GM18909 (cell line): ENCODE data around the gene BPI.
"Not testable (repeated sequence)": the region's sequence is repeated elsewhere in the genome, so short reads cannot be mapped to it uniquely, and the experiment has no call there.

Experiments
- ATAC-seq: cut with Tn5 transposase; IDR thresholded peaks from one replicate; pipeline ENCODE4 v1.9.1; 2021; ENCODE audit warnings: mild to moderate bottlenecking; ENCODE audit not compliant: unreplicated experiment, poor library complexity

The BPI gene

DNA sequence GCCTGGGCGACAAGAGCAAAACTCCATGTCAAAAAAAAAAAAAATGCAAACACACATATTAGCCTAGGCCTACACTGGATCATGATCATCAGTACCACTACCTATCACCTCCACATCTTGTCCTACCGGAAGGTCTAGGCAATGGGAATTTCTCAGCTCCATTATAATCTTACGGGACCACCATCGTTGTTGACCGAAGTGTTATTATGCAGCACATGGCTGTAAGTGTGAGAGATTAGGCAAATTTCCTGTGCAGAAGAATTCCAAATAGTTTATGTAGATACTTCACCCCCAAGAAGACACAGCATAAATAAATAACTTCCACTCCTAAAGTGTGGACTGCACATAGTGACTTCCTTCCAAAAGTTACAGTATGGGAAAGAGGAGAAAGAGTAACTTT is 26.7 kb upstream of the BPI start:
- no peak for ATAC-seq

DNA sequence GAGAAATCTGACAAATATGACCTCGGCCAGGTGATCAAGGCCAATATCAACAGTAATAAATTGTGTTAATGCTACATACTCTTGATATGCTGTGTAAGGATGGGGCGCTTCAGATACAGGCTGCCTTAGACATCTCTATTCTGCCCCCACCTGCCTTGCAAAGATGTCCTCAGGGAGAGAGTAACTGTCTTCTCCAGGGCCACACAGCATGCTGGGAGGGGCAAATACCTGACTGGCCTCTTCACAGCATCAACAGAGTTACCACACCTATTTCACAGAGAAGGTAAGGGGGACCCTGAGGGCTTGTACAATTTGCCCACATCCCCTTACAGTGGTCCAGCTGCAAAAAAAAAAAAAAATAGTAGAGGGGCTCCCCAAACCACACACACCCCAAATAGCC is 26.3 kb upstream of the BPI start:
- no peak for ATAC-seq

DNA sequence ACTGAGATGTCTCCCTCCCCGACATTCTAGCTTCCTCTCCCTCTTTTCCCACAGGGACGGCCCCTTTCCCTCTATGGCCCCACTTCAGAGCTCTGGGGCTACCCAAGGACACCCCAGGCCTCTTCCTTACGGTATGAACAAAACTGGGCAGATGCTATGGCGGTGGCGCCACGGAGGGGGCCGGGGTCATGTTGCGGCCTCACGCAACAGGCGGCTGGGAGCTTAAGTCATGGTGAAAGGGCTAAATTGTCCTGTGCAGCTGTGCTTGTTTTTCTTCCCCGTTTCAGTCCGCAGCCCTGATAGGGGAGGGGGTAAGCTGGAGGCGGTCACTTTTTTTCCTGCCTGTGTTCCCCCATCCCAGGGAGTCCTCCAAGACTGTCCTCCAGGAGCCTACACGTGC is 25.8 kb upstream of the BPI start:
- no peak for ATAC-seq

DNA sequence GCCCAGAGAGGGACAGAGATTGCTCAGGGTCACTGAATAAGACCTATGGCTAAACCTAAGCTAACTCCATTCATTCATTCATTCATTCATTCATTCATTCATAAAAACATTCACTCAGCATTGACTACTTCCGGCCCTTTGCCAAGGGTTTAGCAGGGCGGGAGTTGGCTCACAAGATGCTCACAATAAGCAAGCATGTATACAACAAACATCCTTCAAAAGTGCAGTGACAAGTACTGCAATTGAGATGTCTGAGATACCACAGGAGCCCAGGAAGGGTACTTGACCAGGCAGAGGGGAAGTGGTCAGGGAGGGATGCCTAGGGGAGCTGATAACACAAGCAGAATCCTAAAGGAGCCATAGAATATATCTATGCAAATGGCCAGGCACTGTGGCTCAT is 25.2 kb upstream of the BPI start:
- ATAC-seq: no peak

DNA sequence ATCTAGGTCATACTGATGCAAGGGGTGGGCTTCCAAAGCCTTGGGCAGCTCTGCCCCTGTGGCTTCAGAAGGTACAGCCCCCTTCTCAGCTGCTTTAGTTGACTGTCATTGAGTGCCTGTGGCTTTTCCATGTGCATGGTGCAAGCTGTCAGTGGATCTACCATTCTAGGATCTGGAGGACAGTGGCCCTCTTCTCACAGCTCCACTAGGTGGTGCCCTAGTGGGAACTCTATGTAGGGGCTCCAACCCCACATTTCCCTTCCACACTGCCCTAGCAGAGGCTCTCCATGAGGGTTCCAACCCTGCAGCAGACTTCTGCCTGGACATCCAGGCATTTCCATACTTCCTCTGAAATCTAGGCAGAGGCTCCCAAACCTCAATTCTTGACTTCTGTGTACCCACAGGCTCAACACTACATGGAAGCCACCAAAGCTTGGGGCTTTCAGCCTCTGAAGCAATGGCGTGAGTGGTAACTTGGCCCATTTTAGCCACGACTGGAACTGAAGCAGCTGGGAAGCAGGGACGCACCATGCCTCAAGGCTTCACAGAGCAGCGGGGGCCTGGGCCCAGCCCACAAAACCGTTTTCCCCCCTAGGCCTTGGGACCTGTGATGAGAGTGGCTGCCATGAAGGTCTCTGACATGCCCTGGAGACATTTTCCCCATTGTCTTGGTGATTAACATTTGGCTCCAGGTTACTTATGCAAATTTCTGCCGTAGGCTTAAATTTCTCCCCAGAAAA is 22.6 kb upstream of the BPI start:
- not testable (repeated sequence) for ATAC-seq

DNA sequence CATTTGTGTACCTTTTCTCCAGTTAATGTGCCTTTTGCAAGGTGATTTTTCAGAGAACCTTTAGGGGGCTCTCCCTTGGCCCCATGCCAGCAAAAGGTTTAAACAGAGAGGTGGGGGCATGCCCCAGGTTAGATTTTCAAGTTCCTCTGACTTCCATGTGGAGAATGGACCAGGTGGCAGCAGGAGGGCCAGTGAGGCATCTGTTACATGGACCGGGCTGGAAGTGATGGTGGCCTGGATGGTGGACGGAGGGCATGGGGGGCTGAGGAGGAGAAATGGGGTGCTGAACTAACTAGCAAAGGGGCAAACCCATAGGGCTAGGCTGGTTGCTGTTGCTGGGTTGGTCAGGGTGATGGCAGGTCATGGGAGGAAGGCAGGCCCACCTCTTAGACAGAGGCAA is 20.7 kb upstream of the BPI start:
- no peak for ATAC-seq

DNA sequence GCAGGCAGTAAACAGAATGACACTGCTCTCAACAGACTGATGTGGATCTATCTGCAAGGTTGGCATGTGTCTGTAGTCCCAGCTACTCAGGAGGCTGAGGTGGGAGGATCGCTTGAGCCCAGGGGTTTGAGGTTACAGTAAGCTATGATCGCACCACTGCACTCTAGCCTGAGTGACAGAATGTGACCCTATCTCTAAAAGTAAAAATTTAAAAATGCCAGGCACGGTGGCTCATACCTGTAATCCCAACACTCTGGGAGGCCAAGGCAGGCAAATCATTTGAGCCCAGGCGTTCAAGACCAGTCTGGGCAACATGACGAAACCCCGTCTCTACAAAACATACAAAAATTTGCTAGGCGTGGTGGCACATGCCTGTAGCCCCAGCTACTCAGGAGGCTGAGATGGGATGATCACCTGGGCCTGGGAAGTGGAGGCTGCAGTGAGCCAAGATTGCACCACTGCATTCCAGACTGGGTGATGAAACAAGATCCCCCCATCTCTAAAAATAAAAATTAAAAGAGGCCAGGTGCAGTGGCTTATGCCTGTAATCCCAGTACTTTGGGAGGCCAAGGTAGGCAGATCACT is 19.8 kb upstream of the BPI start:
- ATAC-seq: not testable (repeated sequence)

DNA sequence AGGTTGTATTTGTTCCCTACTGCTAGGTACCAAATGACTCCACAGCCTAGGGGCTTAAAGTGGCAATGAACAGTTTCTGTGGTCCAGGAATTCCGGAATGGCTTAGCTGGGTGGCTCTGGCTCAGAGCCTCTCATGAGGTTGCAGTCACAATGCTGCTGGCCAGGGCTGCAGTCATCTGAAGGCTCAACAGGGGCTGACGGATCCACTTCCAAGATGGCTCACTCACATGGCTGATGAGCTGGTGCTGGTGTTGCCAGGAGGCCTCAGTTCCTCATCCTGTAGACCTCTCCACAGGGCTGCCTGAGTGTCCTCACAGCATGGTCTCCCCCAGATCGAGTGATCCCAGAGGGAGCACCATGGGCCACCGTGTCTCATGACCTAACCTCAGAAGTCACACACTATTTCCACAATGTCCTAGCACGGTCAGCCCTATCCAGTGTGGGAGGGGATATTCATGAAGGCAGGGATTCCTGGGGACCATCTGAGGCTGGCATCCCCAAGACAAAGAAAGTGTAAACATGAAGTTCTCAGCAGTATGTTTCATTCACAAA is 19.0 kb upstream of the BPI start:
- no peak for ATAC-seq

DNA sequence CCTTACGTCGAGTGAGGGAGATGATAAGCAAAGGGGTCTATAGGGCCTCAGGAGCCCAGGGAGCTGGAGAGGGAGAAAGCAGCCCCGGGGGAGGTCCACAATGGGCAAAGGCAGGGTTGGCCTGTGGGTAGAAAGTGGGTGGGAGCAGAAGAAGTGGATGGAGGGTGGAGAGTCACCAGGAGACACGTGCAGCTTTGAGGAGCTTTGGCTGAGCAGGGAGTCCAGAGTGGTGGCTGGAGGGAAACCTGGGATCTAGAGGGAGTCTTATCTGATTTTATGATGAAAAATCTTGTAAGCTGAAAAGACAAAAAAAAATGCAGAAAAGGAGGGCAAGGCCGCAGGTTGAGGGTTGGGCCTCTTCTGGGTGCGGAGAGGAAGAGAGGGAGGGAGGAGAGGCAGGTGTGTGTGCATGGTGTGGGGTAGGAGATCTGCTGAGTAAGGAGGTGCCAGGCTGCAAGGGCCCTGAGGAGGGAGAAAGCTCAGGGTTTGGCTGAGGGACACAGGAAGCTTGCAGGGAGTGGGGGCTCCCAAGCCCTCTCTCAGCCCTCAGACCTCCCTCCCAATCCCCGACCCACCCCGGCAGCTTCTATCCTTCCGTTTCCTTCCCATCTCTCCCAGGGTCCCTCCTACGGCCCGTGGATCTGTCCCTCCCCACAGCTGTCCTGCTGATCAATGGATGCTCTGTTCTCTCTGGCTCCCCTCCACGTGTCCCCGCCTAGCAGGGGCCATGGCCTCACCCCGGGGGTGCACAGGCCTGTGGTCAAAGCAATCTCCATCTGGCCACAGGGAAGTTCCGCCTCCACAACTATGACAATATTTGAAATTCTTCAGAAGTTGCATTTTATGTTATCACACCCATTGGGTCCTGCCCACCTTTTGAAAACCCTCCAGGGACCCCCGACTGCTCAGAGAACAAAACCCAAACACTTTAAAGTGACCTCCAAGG is 17.1 kb upstream of the BPI start:
- ATAC-seq: no peak

DNA sequence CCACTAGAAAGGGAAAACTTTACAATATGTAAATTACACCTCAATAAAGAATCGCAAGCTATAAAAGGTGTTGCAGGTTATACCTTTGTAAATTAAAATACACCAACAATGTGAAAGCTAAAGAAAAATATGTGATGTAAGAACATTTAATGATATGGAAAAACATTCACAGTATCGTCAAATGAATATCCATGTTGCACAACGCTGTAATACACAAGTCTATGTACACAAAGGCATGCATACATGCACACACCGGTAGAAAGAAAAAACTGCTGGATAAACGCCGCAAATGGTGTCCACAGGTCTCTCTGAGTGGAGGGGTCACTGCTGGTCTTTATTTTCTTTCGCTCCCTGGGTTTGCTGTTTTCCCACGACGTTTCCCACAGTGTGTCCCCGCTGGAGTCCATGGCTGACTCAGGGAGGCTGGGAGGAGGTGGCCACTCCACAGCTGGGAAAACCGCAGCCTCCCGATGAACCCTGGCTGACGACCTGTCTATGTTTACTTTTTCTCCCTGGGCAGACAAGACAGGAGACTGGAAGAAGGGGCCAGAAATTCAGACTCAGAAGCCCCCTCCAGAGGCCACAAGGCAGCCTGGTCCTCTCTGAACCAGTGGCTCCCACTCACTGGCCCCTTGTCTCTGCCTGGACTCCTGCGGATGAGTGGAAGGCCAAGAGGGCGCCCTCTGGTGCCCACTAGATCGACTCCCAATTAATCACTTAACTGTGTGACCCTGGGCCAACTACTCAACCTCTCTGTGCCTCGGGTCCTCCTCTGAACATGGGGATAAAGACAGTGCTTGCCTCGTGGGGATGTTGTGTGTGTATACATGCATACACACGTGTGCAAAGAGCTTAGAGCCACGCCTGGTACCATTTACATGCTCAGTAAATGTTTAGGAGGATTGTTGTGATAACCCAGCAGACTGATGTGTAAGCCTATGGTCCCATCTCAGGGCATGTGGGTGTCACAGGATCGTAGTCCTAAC is 12.8 kb upstream of the BPI start:
- no peak for ATAC-seq

DNA sequence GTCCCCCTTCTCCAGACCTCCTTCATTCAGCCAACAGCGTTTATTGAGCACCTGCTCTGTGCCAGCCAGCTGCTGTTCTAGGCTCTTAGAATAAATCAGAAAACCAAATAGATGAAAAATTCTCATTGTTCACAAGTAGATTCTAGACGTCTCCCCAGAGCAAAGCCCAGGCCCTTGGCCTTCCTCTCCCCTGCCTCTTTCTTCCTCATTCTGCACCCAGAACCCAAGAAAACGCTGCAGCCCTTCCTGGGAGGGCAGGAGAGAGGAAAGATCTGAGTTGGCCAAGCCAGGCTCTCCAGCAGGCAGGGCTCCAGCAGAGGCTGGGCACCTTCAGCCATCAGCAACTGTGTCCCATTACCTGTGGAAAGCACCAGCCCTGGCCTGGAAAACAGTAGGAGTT is 12.0 kb upstream of the BPI start:
- no peak for ATAC-seq

DNA sequence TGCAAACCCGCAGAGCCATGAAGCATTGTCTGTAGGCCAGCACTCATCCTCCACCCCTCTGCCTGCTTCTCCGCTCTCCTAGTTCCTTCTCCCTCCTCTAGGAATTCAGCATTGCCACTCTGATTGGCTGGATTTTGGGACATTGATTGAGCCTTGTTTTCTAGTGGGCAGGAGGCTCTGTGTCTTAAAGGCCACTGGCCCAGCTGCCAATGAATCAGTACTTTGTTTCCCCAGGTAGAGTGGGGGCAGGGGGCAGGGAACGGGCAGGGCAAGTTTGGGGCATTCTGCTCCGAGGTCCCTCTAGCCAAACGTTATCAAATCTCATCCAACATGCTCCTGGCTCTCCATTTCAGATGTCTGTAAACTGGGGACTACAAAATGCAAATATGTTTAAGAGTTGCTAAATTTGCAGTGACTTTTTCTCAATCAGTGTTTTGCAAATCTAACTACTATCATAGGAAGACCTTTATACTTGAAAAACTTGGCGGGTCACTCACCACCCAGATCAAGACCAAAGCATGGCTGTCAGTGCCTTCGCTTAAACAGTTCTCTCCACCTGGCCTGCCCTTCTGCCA is 10.4 kb upstream of the BPI start:
- no peak for ATAC-seq

DNA sequence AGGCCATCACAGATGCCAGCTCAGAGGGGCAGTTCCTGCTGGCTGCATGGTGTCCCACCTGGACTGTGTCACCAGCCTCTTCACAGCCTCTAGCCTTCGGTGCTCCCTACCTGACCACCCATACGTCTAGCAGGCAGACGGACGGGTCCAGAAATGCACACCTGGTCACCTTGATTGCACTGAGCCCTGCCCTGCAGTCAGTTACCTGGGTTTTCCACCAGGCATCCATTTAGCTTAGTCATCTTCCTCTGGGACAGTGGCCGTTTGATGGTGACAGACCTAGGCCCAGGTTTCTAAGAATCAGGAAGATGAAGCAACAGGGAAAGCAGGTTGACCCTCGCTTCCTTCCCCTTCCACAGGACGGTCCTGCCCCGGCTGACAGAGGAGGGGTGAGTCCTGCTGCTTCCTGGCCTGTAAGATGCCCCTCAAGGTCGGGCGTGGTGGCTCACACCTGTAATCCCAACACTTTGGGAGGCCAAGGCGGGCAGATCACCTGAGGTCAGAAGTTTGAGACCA is 9.8 kb upstream of the BPI start:
- no peak for ATAC-seq

DNA sequence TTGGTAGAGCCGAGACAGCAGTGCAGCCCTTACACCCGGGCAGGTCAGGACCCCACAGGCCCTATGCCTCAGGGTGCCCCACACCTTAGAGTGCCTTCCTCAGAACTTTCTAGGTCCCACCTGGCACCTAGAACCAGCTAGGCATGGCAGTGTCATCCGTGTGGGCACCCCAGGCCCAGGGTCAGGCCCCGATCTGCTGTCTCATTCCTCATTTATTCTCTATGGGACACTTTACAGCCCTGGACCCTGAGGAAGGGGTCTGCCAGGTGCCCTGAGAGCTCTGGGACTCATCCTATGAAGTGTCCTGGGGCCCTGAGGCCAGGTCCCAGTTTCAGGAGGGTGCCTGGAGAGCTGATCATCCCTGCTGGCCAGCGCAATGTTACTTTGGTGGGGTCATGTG is 8.1 kb upstream of the BPI start:
- no peak for ATAC-seq

DNA sequence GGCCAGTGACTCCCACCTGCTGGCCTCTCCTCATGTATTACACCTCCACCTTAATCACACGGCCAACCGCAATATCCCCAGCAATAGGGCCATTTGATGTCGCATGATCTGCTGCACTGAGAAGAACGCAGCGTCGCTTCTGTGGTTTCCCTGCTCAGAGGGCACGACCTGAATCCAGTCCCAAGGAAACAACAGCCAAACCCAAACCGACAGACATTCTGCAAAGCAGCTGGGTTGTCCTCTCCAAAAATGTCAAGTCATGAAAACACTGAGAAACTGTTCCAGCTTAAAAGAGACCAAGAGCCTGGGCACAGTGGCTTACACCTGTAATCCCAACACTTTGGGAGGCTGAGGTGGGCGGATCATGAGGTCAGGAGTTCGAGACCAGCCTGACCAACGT is 7.5 kb upstream of the BPI start:
- no peak for ATAC-seq

DNA sequence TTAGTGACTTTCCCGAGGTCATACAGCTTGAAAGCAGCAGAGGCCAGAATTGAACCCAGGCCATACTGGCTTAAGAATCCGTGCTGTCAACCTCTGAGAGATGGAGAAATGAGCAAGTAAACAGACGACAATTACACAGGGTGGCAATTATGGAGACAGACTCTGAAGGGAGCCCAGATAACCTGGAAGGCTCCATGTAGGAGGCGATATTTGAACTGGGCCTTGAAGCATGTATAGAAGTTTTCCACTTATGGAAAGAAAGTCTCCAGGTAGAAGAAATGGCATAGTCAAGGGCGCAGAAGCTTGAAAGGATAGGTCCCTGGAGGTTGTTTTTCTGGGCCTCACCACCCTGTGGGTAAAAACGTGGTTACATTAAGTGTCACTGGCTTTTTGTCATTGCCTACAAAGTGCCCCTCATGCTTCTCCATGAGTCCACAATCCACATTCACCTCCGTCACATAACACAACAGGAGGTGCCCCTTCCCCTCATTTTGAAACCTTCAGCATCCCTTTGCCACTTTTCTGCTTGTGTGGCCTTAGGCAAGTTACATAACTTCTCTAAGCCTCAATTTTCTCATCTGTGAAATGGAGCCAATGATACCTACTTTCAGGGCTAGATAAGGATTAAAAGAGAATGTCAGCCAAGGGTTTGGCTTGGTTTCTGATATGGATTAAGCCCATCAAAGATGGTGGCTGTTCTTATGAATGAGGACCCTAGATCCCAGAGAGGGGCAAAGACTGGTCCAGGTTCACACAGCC is 5.9 kb upstream of the BPI start:
- ATAC-seq: no peak

DNA sequence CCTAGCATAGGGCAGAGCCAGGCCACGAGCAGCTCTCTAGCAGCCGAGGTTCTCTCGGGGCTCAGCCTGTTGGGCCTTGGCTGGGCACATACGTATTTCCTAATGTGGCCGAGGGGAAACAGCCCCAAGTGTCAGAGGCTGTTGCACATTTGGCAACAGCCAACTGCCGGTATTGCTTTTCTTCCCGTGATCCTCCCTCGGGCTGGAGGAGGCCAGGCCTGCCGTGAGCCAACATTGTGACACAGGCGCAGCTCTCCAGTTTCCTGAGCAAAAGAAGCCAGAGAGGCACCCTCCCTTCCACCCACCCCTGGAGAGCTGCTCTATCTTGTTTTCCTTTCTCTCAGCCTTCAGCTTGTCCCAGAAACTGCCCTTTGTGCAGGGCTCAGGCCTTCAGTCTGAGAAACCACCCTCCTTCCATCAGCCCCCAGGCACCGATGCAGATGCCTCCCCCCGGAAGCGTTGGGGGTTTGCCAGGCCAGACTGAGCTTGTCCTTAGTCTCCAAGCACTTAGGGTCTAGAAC is 5.1 kb upstream of the BPI start:
- ATAC-seq: no peak

DNA sequence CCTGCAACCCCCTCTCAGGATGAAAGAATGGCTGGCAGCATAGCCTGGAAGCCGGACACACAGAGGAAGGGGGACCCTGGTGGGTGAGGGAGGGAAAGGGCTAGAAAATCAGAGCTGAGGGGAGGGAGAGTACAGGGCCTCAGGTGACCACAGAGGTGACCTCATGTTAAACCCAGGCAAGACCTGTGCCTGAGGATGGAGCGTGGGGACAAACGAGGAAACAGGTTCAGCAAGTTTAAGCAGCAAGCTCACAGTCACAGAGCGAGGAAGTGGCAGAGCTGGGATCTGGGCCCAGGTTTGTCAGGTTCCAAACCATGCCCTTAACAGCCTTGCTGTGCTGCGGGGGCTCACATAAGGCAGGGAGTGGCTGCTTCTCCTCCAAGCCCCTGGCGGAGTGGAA is 4.0 kb upstream of the BPI start:
- no peak for ATAC-seq
